GM12878 (cell line): ENCODE results near the gene BLOC1S3. TPM values are rescaled to one million over a fixed set of nuclear protein-coding genes. Genes with fewer than 3 reads are reported as not detected.

Experiments
- ATAC-seq: fragments of 200-7000 bp; cut with Tn5 transposase; 3 replicates; pipeline ENCODE4 v1.9.1; 2020; ENCODE audit warnings: mild to moderate bottlenecking, moderate library complexity
- BruUV-seq: library from RNA; stranded (reverse); fragments of 400-500 nt; replicated peaks from 2 replicates; lab custom pipeline; 2021; lab: Mats Ljungman, UMichigan
- CTCF ChIA-PET: fragments of 300-600 bp; sonication (Branson Sonifier 250); formaldehyde crosslinking; extraction: SDS; loops from one replicate; lab custom pipeline; 2021; ENCODE audit warnings: inconsistent platforms; lab: Yijun Ruan, JAX
- POLR2A ChIA-PET: fragments of 350-600 bp; formaldehyde crosslinking; extraction: SDS; loops from one replicate; lab custom pipeline; 2021; ENCODE audit warnings: inconsistent platforms; lab: Charles Lee
- RAD21 ChIA-PET: fragments of 300-600 bp; sonication (Branson Sonifier 250); formaldehyde crosslinking; loops from one replicate; lab custom pipeline; 2023; ENCODE audit warnings: antibody characterized with exemption; ENCODE audit not compliant: unreplicated experiment; lab: Charles Lee
- SMC1A ChIA-PET: fragments of 300-600 bp; sonication (Branson Sonifier 250); formaldehyde crosslinking; loops from one replicate; lab custom pipeline; 2023; ENCODE audit not compliant: unreplicated experiment, uncharacterized antibody; lab: Charles Lee
- DNase-seq: peaks from one replicate; pipeline ENCODE4 v3.0.0-alpha.2; 2011; ENCODE audit warnings: low read depth, low spot score
- FAIRE-seq: peaks from 3 replicates; lab custom pipeline; 2011; peaks lifted over from hg19 to GRCh38; lab: Jason Lieb, UNC
- H2AFZ ChIP-seq: 2 replicates; pipeline ENCODE4 v1.6.0; 2011; ENCODE audit warnings: low read depth, low read length, control low read depth; ENCODE audit not compliant: control insufficient read depth
- H3K27ac ChIP-seq: 2 replicates; pipeline ENCODE4 v1.5.1; 2011; ENCODE audit warnings: control low read depth; ENCODE audit not compliant: control insufficient read depth, insufficient read depth
- H3K27me3 ChIP-seq, 2 experiments: replicated peaks in 1 of 2; 2 replicates each; pipeline versions ENCODE4 v1.6.0 to v1.6.1; 2011; ENCODE audit warnings: low read length in 1 of 2; ENCODE audit not compliant: control insufficient read depth in 2 of 2, insufficient read depth in 2 of 2
- H3K36me3 ChIP-seq, 2 experiments: 2 replicates each; pipeline ENCODE4 v1.5.1; 2011; ENCODE audit warnings: low read length in 1 of 2; ENCODE audit not compliant: control insufficient read depth in 2 of 2, insufficient read depth in 2 of 2
- H3K4me1 ChIP-seq: 2 replicates; pipeline ENCODE4 v1.6.1; 2011; ENCODE audit warnings: mild to moderate bottlenecking, low read length, moderate library complexity, mixed read lengths; ENCODE audit not compliant: control insufficient read depth, insufficient read depth
- H3K4me2 ChIP-seq: 2 replicates; pipeline ENCODE4 v1.6.0; 2011; ENCODE audit warnings: control low read depth; ENCODE audit not compliant: control insufficient read depth, insufficient read depth
- H3K4me3 ChIP-seq: fragments of 200-600 bp; sonication (generic); 2 replicates; pipeline ENCODE4 v1.5.1; 2016
- H3K79me2 ChIP-seq: 2 replicates; pipeline ENCODE4 v1.6.0; 2011; ENCODE audit warnings: low read length; ENCODE audit not compliant: control insufficient read depth, insufficient read depth
- H3K9ac ChIP-seq: 2 replicates; pipeline ENCODE4 v1.8.0; 2011; ENCODE audit warnings: low read length, control low read depth, mixed read lengths; ENCODE audit not compliant: control insufficient read depth, insufficient read depth
- H3K9me3 ChIP-seq: replicated peaks from 3 replicates; pipeline ENCODE4 v1.5.1; 2011; ENCODE audit warnings: mild to moderate bottlenecking, low read length; ENCODE audit not compliant: control insufficient read depth, insufficient read depth
- H4K20me1 ChIP-seq: 2 replicates; pipeline ENCODE4 v1.6.0; 2011; ENCODE audit not compliant: control insufficient read depth, insufficient read depth
- BHLHE40 ChIP-seq, 2 experiments: fragments of 450-650 bp in 1 of 2; IDR thresholded peaks; 2 replicates each; pipeline ENCODE4 v1.6.1; 2011 to 2017; ENCODE audit warnings: low read depth in 2 of 2, borderline replicate concordance in 1 of 2, improper control_type of control experiment in 1 of 2, low read length in 1 of 2, mild to moderate bottlenecking in 1 of 2
- DPF2 ChIP-seq: fragments of 450-650 bp; IDR thresholded peaks from 2 replicates; pipeline ENCODE4 v1.6.1; 2017; ENCODE audit warnings: mild to moderate bottlenecking
- JUND ChIP-seq: IDR thresholded peaks from 2 replicates; pipeline ENCODE4 v1.6.1; 2012; ENCODE audit warnings: low read depth, mild to moderate bottlenecking, low read length, improper control_type of control experiment, moderate library complexity
- KLF5 ChIP-seq: fragments of 450-650 bp; IDR thresholded peaks from 2 replicates; pipeline ENCODE4 v1.6.1; 2014; ENCODE audit warnings: mild to moderate bottlenecking; ENCODE audit not compliant: partially characterized antibody
- MYC ChIP-seq: IDR thresholded peaks from 2 replicates; pipeline ENCODE4 v1.6.1; 2011; ENCODE audit warnings: mild to moderate bottlenecking, low read length, moderate library complexity, inconsistent platforms; ENCODE audit not compliant: insufficient read depth, insufficient replicate concordance, insufficient read length, severe bottlenecking
- NRF1 ChIP-seq: conservative IDR thresholded peaks from 2 replicates; pipeline ENCODE4 v1.6.1; 2011; ENCODE audit warnings: mild to moderate bottlenecking, low read depth, low read length, improper control_type of control experiment
- PAX5 ChIP-seq: IDR thresholded peaks from 2 replicates; pipeline ENCODE4 v1.6.1; 2011; ENCODE audit warnings: low read depth, low read length, borderline replicate concordance
- SUZ12 ChIP-seq: fragments of 200-600 bp; sonication (generic); IDR thresholded peaks from one replicate; pipeline ENCODE4 v1.6.1; 2018; ENCODE audit warnings: antibody characterized with exemption, mild to moderate bottlenecking; ENCODE audit not compliant: unreplicated experiment
- WGBS: methylation state at CpG from one replicate; pipeline ENCODE4 v1.1.6; 2016; ENCODE audit warnings: low lambda C conversion rate; ENCODE audit not compliant: insufficient replicate concordance, insufficient coverage; ENCODE audit errors: missing lambda C conversion rate; 5-methylcytosine and 5-hydroxymethylcytosine counted together
- in situ Hi-C: fragments of 300-500 bp; cut with MboI; formaldehyde crosslinking; loops from 9 replicates; pipeline ENCODE4 v1.14.3; 2018; ENCODE audit warnings: mixed read lengths
- intact Hi-C: fragments of 100-400 bp; cut with micrococcal nuclease; formaldehyde crosslinking; loops from one replicate; pipeline ENCODE4 v1.14.2; 2022; ENCODE audit not compliant: unreplicated experiment
- polyA plus RNA-seq, 11 experiments: library from polyadenylated mRNA; depleted of rRNA in 4 of 11; unstranded in 6 of 11; stranded (reverse) in 5 of 11; fragments of >200 nt; fragmentation: Nextera tagmentation in 4 of 11; fragmentation: Illumina TruSeq in 1 of 11; extraction: Ambion mirVana in 4 of 11; extraction: Trizol in 1 of 11; gene quantifications; 1 replicate in 1 of 11; 2 replicates in 10 of 11; pipeline versions ENCODE4 v1.2.1 to v1.2.3, GENCODE V29; 2011 to 2016; ENCODE audit warnings: inconsistent platforms in 2 of 11, missing spikeins in 2 of 11, low read depth in 1 of 11
- total RNA-seq, 4 experiments: library from RNA; depleted of rRNA in 3 of 4; stranded (reverse); fragments of >200 nt in 3 of 4; fragmentation: Illumina TruSeq in 1 of 4; extraction: Trizol in 1 of 4; gene quantifications; 2 replicates each; pipeline versions ENCODE4 v1.2.1 to v1.2.3, GENCODE V29; 2013 to 2021
- TF ChIP-seq, protein P1 (sequence below): IDR thresholded peaks from 2 replicates; pipeline ENCODE4 v1.6.1; 2012; ENCODE audit warnings: mild to moderate bottlenecking, low read depth, low read length
- TF ChIP-seq, protein P2 (sequence below): IDR thresholded peaks from 2 replicates; pipeline ENCODE4 v1.6.1; 2011; ENCODE audit warnings: mild to moderate bottlenecking, low read depth, low read length, moderate library complexity; ENCODE audit not compliant: insufficient replicate concordance

BLOC1S3 gene
- total and polyA plus RNA-seq, 10 of the 15 experiments (the other 5 are each of a cell fraction or from before 2014, with no cell fraction given), result 3.6 to 18.3 (median 10.4) TPM

DNA sequence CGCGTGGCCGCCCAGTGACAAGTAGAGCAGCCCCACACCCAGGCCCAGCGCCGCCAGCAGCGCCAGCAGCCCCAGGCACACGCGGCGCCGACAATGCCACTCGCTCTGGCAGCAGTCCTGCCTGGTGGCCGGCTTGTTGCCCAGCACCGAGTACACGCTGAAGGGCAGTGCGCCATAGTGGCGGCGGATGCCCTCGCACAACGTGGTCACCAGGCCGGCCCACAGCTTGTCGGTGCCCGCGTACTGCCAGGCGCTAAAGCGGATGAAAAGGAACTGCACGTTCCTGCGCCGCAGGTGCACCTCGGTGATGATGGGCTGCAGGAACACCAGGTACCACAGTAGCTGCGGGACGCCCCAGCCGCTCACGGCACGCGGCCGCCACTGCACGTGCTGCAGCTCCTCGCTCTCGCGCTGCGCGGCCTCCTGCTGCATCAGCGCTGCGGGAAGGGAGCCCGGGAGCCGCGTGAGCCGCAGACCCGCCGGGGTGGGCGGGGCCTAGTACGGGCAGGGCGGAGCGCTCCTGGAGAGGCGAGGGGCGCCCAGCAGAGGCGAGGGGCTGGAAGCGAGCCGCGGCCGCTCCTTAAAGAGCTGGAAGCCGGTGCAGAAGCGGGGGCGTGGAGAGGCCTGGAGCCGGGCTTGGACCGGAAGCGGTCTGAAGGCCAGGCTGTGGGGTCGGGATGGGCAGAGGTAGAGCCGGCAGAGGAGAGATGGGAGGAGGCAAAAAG is 25.1 kb upstream of the BLOC1S3 start:
- Histone ChIP-seq H4K20me1 (no peaks in the 10 kb centered on the region), H3K27me3 (peaks cover 5 to 9% of the 10 kb centered on the region in 2 experiments; a peak in 3 of 4 replicates), H3K4me3 (no peak overlapping the region), H2AFZ (peak overlapping the region; percentile 55), H3K4me2 (peak overlapping the region; percentile 74), H3K36me3 (no peaks in the 10 kb centered on the region), H3K9me3 (no peaks in the 10 kb centered on the region; the same call in 2 of the 3 replicates), H3K27ac (no peak overlapping the region), H3K79me2 (no peaks in the 10 kb centered on the region), H3K4me1 (peaks cover 14% of the 10 kb centered on the region), H3K9ac (no peak overlapping the region)
- ChIA-PET CTCF (interaction anchor here (1.1 kb wide), 1 partner anchor 34 kb away, joined by 3 read pairs; no protein-coding TSS in a partner anchor), RAD21 (interaction anchor here (1.2 to 1.8 kb wide), 2 partner anchors 11 to 34 kb away, joined by 4 to 9 read pairs; no protein-coding TSS in a partner anchor), SMC1A (no interaction called here), POLR2A (interaction anchor here (0.5 to 1.0 kb wide), 3 partner anchors 17 to 599 kb away, joined by 3 read pairs; no protein-coding TSS in a partner anchor)
- no TSS peak for BruUV-seq
- ATAC-seq (peak; percentile 49), DNase-seq (no peak), FAIRE-seq (no peak)
- in situ Hi-C loops (no loop called here), intact Hi-C loops (no loop called here)
- TF ChIP-seq MYC (peak; percentile 30), BHLHE40 (IDR thresholded peaks at IDR 0.05; ENCODE audit: borderline replicate concordance in 1 of 2, low read depth in 2 of 2, low read length in 1 of 2) (peak; percentile 86 to 94), KLF5 (no peak), JUND (no peak), NRF1 (no peak), DPF2 (no peak), SUZ12 (peak; percentile 83), PAX5 (no peak)
- TF ChIP-seq, protein P1, sequence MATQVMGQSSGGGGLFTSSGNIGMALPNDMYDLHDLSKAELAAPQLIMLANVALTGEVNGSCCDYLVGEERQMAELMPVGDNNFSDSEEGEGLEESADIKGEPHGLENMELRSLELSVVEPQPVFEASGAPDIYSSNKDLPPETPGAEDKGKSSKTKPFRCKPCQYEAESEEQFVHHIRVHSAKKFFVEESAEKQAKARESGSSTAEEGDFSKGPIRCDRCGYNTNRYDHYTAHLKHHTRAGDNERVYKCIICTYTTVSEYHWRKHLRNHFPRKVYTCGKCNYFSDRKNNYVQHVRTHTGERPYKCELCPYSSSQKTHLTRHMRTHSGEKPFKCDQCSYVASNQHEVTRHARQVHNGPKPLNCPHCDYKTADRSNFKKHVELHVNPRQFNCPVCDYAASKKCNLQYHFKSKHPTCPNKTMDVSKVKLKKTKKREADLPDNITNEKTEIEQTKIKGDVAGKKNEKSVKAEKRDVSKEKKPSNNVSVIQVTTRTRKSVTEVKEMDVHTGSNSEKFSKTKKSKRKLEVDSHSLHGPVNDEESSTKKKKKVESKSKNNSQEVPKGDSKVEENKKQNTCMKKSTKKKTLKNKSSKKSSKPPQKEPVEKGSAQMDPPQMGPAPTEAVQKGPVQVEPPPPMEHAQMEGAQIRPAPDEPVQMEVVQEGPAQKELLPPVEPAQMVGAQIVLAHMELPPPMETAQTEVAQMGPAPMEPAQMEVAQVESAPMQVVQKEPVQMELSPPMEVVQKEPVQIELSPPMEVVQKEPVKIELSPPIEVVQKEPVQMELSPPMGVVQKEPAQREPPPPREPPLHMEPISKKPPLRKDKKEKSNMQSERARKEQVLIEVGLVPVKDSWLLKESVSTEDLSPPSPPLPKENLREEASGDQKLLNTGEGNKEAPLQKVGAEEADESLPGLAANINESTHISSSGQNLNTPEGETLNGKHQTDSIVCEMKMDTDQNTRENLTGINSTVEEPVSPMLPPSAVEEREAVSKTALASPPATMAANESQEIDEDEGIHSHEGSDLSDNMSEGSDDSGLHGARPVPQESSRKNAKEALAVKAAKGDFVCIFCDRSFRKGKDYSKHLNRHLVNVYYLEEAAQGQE, result no peak
- TF ChIP-seq, protein P2, sequence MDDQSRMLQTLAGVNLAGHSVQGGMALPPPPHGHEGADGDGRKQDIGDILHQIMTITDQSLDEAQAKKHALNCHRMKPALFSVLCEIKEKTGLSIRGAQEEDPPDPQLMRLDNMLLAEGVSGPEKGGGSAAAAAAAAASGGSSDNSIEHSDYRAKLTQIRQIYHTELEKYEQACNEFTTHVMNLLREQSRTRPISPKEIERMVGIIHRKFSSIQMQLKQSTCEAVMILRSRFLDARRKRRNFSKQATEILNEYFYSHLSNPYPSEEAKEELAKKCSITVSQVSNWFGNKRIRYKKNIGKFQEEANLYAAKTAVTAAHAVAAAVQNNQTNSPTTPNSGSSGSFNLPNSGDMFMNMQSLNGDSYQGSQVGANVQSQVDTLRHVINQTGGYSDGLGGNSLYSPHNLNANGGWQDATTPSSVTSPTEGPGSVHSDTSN, result no peak
- 24% methylated on average over 59 of the region's 69 CpGs for WGBS
